HG03108 (cell line): Measurements from ENCODE around the gene FEZF2.

Source experiments
- ATAC-seq: cut with Tn5 transposase; IDR thresholded peaks from one replicate; pipeline ENCODE4 v1.9.1; 2021; ENCODE audit warnings: moderate library complexity; ENCODE audit not compliant: unreplicated experiment

The FEZF2 gene

GRCh38 chr3:62332835-62333244, 40.5 kb downstream of the FEZF2 start:
- ATAC-seq: no peak

GRCh38 chr3:62332017-62332416, 41.3 kb downstream of the FEZF2 start:
- ATAC-seq: no peak

GRCh38 chr3:62329971-62330370, 43.4 kb downstream of the FEZF2 start:
- no peak for ATAC-seq

GRCh38 chr3:62325896-62326295, 47.5 kb downstream of the FEZF2 start:
- ATAC-seq: no peak

GRCh38 chr3:62323241-62323640, 50.1 kb downstream of the FEZF2 start:
- no peak for ATAC-seq
